H9 (cell line): Measurements from ENCODE around the gene SEMA6C. TPM values are rescaled to one million over a fixed set of nuclear protein-coding genes. Genes with fewer than 3 reads are reported as not detected.

Experiments
- DNase-seq: peaks from one replicate; pipeline ENCODE4 v3.0.0-alpha.2; 2017
- H2AFZ ChIP-seq: one replicate; pipeline ENCODE4 v1.6.1; 2013; ENCODE audit warnings: mild to moderate bottlenecking, low read length, control low read depth, moderate library complexity
- H2AK5ac ChIP-seq: 2 replicates; pipeline ENCODE4 v1.6.1; 2013; ENCODE audit warnings: low read length, control low read depth, mixed read lengths; ENCODE audit not compliant: insufficient read length
- H2BK120ac ChIP-seq: one replicate; pipeline ENCODE4 v1.6.1; 2013; ENCODE audit warnings: low read depth, mild to moderate bottlenecking, low read length, control low read depth, inconsistent platforms; ENCODE audit not compliant: poor library complexity, severe bottlenecking
- H2BK12ac ChIP-seq: 2 replicates; pipeline ENCODE4 v1.6.1; 2013; ENCODE audit warnings: low read length, control low read depth, mixed read lengths, low read depth; ENCODE audit not compliant: insufficient read length
- H2BK15ac ChIP-seq: 2 replicates; pipeline ENCODE4 v1.6.1; 2013; ENCODE audit warnings: low read depth, low read length, control low read depth
- H2BK20ac ChIP-seq: one replicate; pipeline ENCODE4 v1.6.1; 2013; ENCODE audit warnings: low read depth, mild to moderate bottlenecking, low read length, control low read depth, inconsistent platforms; ENCODE audit not compliant: poor library complexity, severe bottlenecking
- H2BK5ac ChIP-seq: 2 replicates; pipeline ENCODE4 v1.6.1; 2013; ENCODE audit warnings: low read length, control low read depth, mixed read lengths; ENCODE audit not compliant: insufficient read length
- H3K14ac ChIP-seq: 2 replicates; pipeline ENCODE4 v1.6.1; 2013; ENCODE audit warnings: low read length, control low read depth; ENCODE audit not compliant: insufficient read depth
- H3K18ac ChIP-seq: 2 replicates; pipeline ENCODE4 v1.6.1; 2013; ENCODE audit warnings: low read depth, mild to moderate bottlenecking, mixed read lengths, low read length, control low read depth; ENCODE audit not compliant: insufficient read length
- H3K23ac ChIP-seq: 2 replicates; pipeline ENCODE4 v1.6.1; 2013; ENCODE audit warnings: low read length, control low read depth, mixed read lengths, low read depth; ENCODE audit not compliant: insufficient read length
- H3K23me2 ChIP-seq: 2 replicates; pipeline ENCODE4 v1.6.1; 2013; ENCODE audit warnings: low read depth, mild to moderate bottlenecking, mixed read lengths, low read length, control low read depth; ENCODE audit not compliant: insufficient read length, poor library complexity, severe bottlenecking
- H3K27ac ChIP-seq: 2 replicates; pipeline ENCODE4 v1.5.1; 2013; ENCODE audit warnings: low read length, control low read depth, mixed read lengths, low read depth; ENCODE audit not compliant: insufficient read length
- H3K27me3 ChIP-seq: 2 replicates; pipeline ENCODE4 v1.6.1; 2013; ENCODE audit warnings: low read length, control low read depth, inconsistent platforms; ENCODE audit not compliant: insufficient read depth
- H3K4ac ChIP-seq: 2 replicates; pipeline ENCODE4 v1.6.1; 2013; ENCODE audit warnings: low read depth, mild to moderate bottlenecking, control low read depth, inconsistent platforms, low read length, moderate library complexity
- H3K4me1 ChIP-seq: 2 replicates; pipeline ENCODE4 v1.6.1; 2013; ENCODE audit warnings: low read length, control low read depth, inconsistent platforms; ENCODE audit not compliant: insufficient read depth
- H3K4me2 ChIP-seq: 2 replicates; pipeline ENCODE4 v1.6.1; 2013; ENCODE audit warnings: low read length, control low read depth, mixed read lengths; ENCODE audit not compliant: insufficient read length, insufficient read depth
- H3K56ac ChIP-seq: 2 replicates; pipeline ENCODE4 v1.6.1; 2013; ENCODE audit warnings: low read depth, mild to moderate bottlenecking, mixed read lengths, low read length, control low read depth; ENCODE audit not compliant: insufficient read length
- H3K79me1 ChIP-seq: 2 replicates; pipeline ENCODE4 v1.6.1; 2013; ENCODE audit warnings: low read depth, mild to moderate bottlenecking, moderate library complexity, low read length, control low read depth, inconsistent platforms; ENCODE audit not compliant: insufficient read depth, poor library complexity, severe bottlenecking
- H3K79me2 ChIP-seq: 2 replicates; pipeline ENCODE4 v1.6.1; 2013; ENCODE audit warnings: low read length, control low read depth, inconsistent platforms; ENCODE audit not compliant: insufficient read depth
- H3K9ac ChIP-seq: 2 replicates; pipeline ENCODE4 v1.6.1; 2013; ENCODE audit warnings: low read length, control low read depth, mixed read lengths; ENCODE audit not compliant: insufficient read length; ENCODE audit errors: extremely low read depth
- H3K9me3 ChIP-seq: one replicate; pipeline ENCODE4 v1.6.1; 2013; ENCODE audit warnings: low read depth, low read length, inconsistent platforms; ENCODE audit not compliant: control insufficient read depth
- H3T11ph ChIP-seq: one replicate; pipeline ENCODE4 v1.6.1; 2013; ENCODE audit warnings: mild to moderate bottlenecking, low read length, control low read depth, inconsistent platforms
- H4K20me1 ChIP-seq: one replicate; pipeline ENCODE4 v1.6.1; 2013; ENCODE audit not compliant: control insufficient read depth, insufficient read length, insufficient read depth
- H4K5ac ChIP-seq: 2 replicates; pipeline ENCODE4 v1.6.1; 2013; ENCODE audit warnings: low read depth, mild to moderate bottlenecking, mixed read lengths, low read length, control low read depth; ENCODE audit not compliant: insufficient read length
- H4K8ac ChIP-seq: replicated peaks from 2 replicates; pipeline ENCODE4 v1.6.1; 2013; ENCODE audit warnings: low read length, control low read depth, mixed read lengths, low read depth; ENCODE audit not compliant: insufficient read length
- H4K91ac ChIP-seq: 2 replicates; pipeline ENCODE4 v1.6.1; 2013; ENCODE audit warnings: low read depth, mild to moderate bottlenecking, moderate library complexity, mixed read lengths, low read length, control low read depth; ENCODE audit not compliant: insufficient read length
- H3K27ac Mint-ChIP-seq, 3 experiments: 2 replicates in 2 of 3; 3 replicates in 1 of 3; pipeline ENCODE4 v1.8.0; 2020 to 2021; ENCODE audit warnings: mixed read lengths in 3 of 3, mild to moderate bottlenecking in 1 of 3, moderate library complexity in 1 of 3
- H3K27me3 Mint-ChIP-seq: 2 replicates; pipeline ENCODE4 v1.8.0; 2021; ENCODE audit warnings: low read depth, mild to moderate bottlenecking, moderate library complexity, mixed read lengths
- H3K36me3 Mint-ChIP-seq, 3 experiments: 2 replicates in 2 of 3; 3 replicates in 1 of 3; pipeline ENCODE4 v1.8.0; 2020 to 2021; ENCODE audit warnings: low read depth in 3 of 3, mixed read lengths in 3 of 3; ENCODE audit not compliant: insufficient read depth in 1 of 3
- H3K4me1 Mint-ChIP-seq, 2 experiments: 2 replicates each; pipeline ENCODE4 v1.8.0; 2020; ENCODE audit warnings: mixed read lengths in 2 of 2
- H3K4me3 Mint-ChIP-seq, 2 experiments: 2 replicates in 1 of 2; 3 replicates in 1 of 2; pipeline ENCODE4 v1.8.0; 2020 to 2021; ENCODE audit warnings: mild to moderate bottlenecking in 2 of 2, mixed read lengths in 2 of 2, moderate library complexity in 1 of 2
- H3K9me3 Mint-ChIP-seq, 2 experiments: 2 replicates in 1 of 2; 3 replicates in 1 of 2; pipeline ENCODE4 v1.8.0; 2020; ENCODE audit warnings: mild to moderate bottlenecking in 2 of 2, mixed read lengths in 2 of 2, moderate library complexity in 1 of 2
- CTCF ChIP-seq: fragments of 200-600 bp; sonication (generic); conservative IDR thresholded peaks from 3 replicates; pipeline ENCODE4 v1.8.0; 2021; ENCODE audit warnings: antibody characterized with exemption, mild to moderate bottlenecking
- WGBS: extraction: QIAGEN DNeasy Blood & Tissue Kit; methylation state at CpG from one replicate; pipeline ENCODE4 v1.1.7; 2013; ENCODE audit warnings: missing lambda C conversion rate, low lambda C conversion rate, mixed read lengths; ENCODE audit not compliant: insufficient read length; ENCODE audit errors: extremely low coverage; 5-methylcytosine and 5-hydroxymethylcytosine counted together
- total RNA-seq: library from RNA; stranded (reverse); gene quantifications from 2 replicates; pipeline ENCODE4 v1.2.1, GENCODE V29; 2021

The SEMA6C gene
- total RNA-seq, 1 experiment from 2014 or later: 12.3 TPM

GRCh38 chr1:151108331-151108730, 38.1 kb downstream of the SEMA6C start:
- TF ChIP-seq CTCF: no peak
- Histone ChIP-seq H2AFZ (no peak overlapping the region), H3K18ac (no peak overlapping the region), H2AK5ac (no peak overlapping the region), H3K27me3 (no peaks in the 10 kb centered on the region), H3K23ac (no peak overlapping the region), H2BK120ac (no peak overlapping the region), H3K79me2 (no peaks in the 10 kb centered on the region), H2BK15ac (no peak overlapping the region), H3T11ph (no peak overlapping the region), H3K14ac (no peak overlapping the region), H2BK12ac (no peak overlapping the region), H4K20me1 (no peaks in the 10 kb centered on the region), H3K79me1 (no peaks in the 10 kb centered on the region), H4K5ac (no peak overlapping the region), H4K91ac (no peak overlapping the region), H3K9me3 (no peaks in the 10 kb centered on the region), H3K4me1 (no peaks in the 10 kb centered on the region), H3K4ac (no peak overlapping the region), H4K8ac (no peak overlapping the region), H3K23me2 (no peaks in the 10 kb centered on the region), H3K9ac (no peak overlapping the region), H2BK20ac (no peak overlapping the region), H3K4me2 (no peak overlapping the region), H2BK5ac (no peak overlapping the region), H3K27ac (no peak overlapping the region), H3K56ac (no peak overlapping the region)
- Mint-ChIP-seq H3K27me3 (no peaks in the 10 kb centered on the region), H3K4me1 (no peaks in the 10 kb centered on the region), H3K9me3 (no peaks in the 10 kb centered on the region), H3K27ac (no peak overlapping the region), H3K36me3 (no peaks in the 10 kb centered on the region; a peak in 1 of 7 replicates), H3K4me3 (no peak overlapping the region)
- no CpG with 5 or more reads among the region's 5 CpGs for WGBS
- DNase-seq: no peak
